Measurements from ENCODE around the gene SPEM3. TPM values are rescaled to one million over a fixed set of nuclear protein-coding genes. Genes with fewer than 3 reads are reported as not detected.

Gene SPEM3
- total and polyA plus RNA-seq, 12 donors, result not detected

- Histone ChIP-seq H3K4me1 (replicated peaks in 1 of 2) (peaks cover 7 to 15% of the 10 kb centered on the region in 2 donors), H3K27me3 (no peaks in the 10 kb centered on the region), H3K4me3 (peak overlapping the region; percentile 24 to 88 (median 72)), H3K27ac (peak overlapping the region; percentile 83 to 93 (median 86)), H3K9me3 (replicated peaks in 1 of 3) (no peaks in the 10 kb centered on the region), H3K36me3 (replicated peaks in 1 of 2) (no peaks in the 10 kb centered on the region)
- WGBS, 4 donors, result 12 to 29% (median 18%) methylated on average over 8 to 16 of the region's 16 CpGs
- DNase-seq, result peak in 3 of 7 donors; percentile 55 to 74 (median 61)
- TF ChIP-seq POLR2A (IDR thresholded peaks at IDR 0.05) (no peak), CTCF (IDR thresholded peaks at IDR 0.05) (no peak)
- intact Hi-C loops (cut with DNase I), result no loop called here
Measured at GRCh38 chr17:7403043-7403726, 25.5 kb upstream of the SPEM3 start.

GRCh38 chr17:7403727-7403976, 25.0 kb upstream of the SPEM3 start:
- intact Hi-C loops (cut with DNase I), result no loop called here
- H3K27me3 ChIP-seq, result no peaks in the 10 kb centered on the region
- no peaks in the 10 kb centered on the region for H3K9me3 ChIP-seq (replicated peaks in 1 of 3)
- H3K4me3 ChIP-seq, result peak overlapping the region; percentile 24 to 88 (median 72)
- 0% methylated on average over 6 to 13 of the region's 13 CpGs; no CpG with 5 or more reads in 1 of the 4 donors for WGBS, 4 donors
- peak in 1 of 7 donors; percentile 84 for DNase-seq
- TF ChIP-seq POLR2A (IDR thresholded peaks at IDR 0.05) (no peak), CTCF (IDR thresholded peaks at IDR 0.05) (peak in 1 of 6 experiments; percentile 17)
- no peaks in the 10 kb centered on the region for H3K36me3 ChIP-seq (replicated peaks in 1 of 2)
- peaks cover 7 to 15% of the 10 kb centered on the region in 2 donors for H3K4me1 ChIP-seq (replicated peaks in 1 of 2)
- peak overlapping the region; percentile 83 to 93 (median 86) for H3K27ac ChIP-seq

- Histone ChIP-seq H3K27me3 (no peaks in the 10 kb centered on the region), H3K9me3 (replicated peaks in 1 of 3) (no peaks in the 10 kb centered on the region), H3K27ac (peak within 1 kb of the TSS; percentile 83 to 93 (median 86)), H3K4me3 (peak within 1 kb of the TSS; percentile 24 to 88 (median 72)), H3K36me3 (replicated peaks in 1 of 2) (no peaks in the 10 kb centered on the region), H3K4me1 (replicated peaks in 1 of 2) (peaks cover 7 to 15% of the 10 kb centered on the region in 2 donors)
- intact Hi-C loops (cut with DNase I), result no loop called here
- DNase-seq, result peak; percentile 98 to 100 (median 99)
- WGBS, 4 donors, result 0 to 2% (median 0%) methylated on average over 18 to 49 of the region's 49 CpGs
- TF ChIP-seq POLR2A (IDR thresholded peaks at IDR 0.05), result peak; percentile 85 to 99
- peak in 1 of 6 experiments; percentile 24 for TF ChIP-seq CTCF (IDR thresholded peaks at IDR 0.05)
Measured at GRCh38 chr17:7403977-7404736, 24.5 kb upstream of the SPEM3 start, which contains the start of gene TMEM256. Gene TMEM256, minus strand, starts transcription at chr17:7404097. Its CDS starts 13 bp downstream, at chr17:7404084.

- peak; percentile 52 to 84 (median 71) for DNase-seq
- peak overlapping the region in 4 of 5 donors; percentile 32 to 93 (median 88) for H3K27ac ChIP-seq
- peak overlapping the region in 3 of 4 donors; percentile 29 to 88 (median 68) for H3K4me3 ChIP-seq
- no peaks in the 10 kb centered on the region for H3K9me3 ChIP-seq (replicated peaks in 1 of 3)
- no peaks in the 10 kb centered on the region for H3K27me3 ChIP-seq
- 0 to 2% (median 1%) methylated on average over 10 to 63 of the region's 65 CpGs for WGBS, 4 donors
- TF ChIP-seq POLR2A (IDR thresholded peaks at IDR 0.05) (peak; percentile 54 to 61), CTCF (IDR thresholded peaks at IDR 0.05) (peak in 2 of 6 experiments; percentile 8 to 19)
- no peaks in the 10 kb centered on the region for H3K36me3 ChIP-seq (replicated peaks in 1 of 2)
- intact Hi-C loops (cut with DNase I), result no loop called here
- peaks cover 7 to 15% of the 10 kb centered on the region in 2 donors for H3K4me1 ChIP-seq (replicated peaks in 1 of 2)
Measured at GRCh38 chr17:7404737-7405349, 23.8 kb upstream of the SPEM3 start.
